CD4-positive, alpha-beta T cell treated with Interleukin-12 subunit alpha and Interleukin-12 subunit beta, for 1 hour (primary cell): ENCODE data around the gene NIN.

Experiments
- DNase-seq: peaks from one replicate; pipeline ENCODE4 v3.0.0-alpha.2; 2020

Gene NIN

DNA sequence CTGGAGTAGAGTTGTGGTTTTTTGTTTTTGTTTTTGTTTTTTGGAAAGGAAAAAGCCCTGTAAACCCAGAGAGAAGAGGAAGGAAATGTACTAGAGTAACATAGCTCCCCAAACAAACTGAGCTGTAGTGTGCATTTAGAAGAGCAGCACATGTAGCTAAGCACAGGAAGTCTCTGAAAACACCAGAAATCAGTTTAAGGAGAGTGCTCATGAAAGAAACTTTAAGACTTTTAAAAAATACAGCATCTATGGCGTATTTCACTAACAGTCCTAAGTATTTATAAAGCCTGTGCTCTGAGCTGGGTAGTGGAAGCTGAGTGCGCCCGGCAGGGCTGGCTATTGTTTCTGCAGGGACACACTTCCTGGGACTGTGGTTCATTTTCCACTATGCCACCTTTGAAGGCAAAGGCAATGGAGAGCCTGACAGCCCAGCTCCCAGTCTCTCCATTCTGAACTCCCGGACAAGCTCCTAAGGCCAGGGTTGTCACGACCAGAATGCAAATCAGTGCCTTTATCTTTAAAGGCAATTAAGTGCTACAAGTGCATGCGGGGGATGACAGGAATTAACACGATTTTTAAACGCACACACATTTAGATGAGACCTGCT is 45.4 kb downstream of the NIN start:
- no peak for DNase-seq

GRCh38 chr14:50784683-50785456 is 46.1 kb downstream of the NIN start:
- DNase-seq: no peak

- no peak for DNase-seq
These were observed 47.4 kb downstream of the NIN start for GRCh38 chr14:50783563-50783962.

DNA sequence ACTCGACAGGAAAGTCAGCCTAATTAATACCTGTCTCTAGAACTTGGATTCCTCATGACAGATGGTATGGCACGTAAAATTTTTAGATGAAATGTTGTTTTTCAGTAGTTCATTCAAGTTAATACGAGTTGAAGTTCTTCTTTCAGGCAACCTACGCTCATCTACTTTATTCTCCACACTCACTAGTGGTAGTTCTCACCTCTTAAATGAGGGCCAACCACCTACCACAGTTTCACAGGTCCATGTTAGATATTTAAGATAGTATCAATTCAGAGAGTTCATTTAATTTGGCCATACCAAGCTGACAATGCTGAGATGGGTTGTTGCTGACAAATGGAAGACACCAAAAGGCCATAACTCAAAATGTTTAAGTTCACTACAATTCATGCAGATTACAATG is 50.6 kb downstream of the NIN start:
- DNase-seq: no peak

DNA sequence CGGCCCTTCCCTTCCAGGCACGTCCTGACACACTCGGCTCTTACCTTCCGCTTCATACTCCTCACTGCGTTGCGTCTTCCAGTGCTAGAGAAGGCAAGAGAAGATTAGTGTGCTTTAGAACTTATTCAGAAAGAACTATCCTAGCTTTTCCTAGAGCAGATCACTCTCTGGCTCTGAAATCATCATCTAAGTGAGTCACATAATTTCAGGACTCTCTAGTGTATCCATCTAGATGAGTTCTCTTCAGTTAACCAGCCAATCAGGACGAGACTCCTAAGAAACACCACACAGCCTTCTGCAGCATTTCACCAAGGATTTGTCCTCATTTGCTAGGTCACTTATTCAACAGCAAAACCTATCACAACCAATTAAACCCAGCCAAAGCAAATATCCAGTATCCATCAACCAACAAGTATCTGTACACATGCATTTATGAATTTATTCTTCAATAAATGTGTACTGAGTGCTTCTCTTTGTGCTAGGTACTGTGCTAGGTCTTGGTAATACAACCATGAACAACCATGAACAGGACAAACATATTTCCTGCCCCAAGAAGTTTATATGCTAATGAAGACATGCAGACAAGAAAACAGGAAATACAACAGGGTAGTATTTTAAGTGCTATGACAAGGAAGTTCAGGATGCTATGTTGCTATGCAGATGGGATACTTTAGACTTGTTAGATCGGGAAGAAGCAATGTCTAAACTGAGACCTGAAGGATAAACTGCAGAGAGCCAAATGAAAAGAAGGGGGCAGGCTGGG is 52.1 kb downstream of the NIN start:
- DNase-seq: no peak

DNA sequence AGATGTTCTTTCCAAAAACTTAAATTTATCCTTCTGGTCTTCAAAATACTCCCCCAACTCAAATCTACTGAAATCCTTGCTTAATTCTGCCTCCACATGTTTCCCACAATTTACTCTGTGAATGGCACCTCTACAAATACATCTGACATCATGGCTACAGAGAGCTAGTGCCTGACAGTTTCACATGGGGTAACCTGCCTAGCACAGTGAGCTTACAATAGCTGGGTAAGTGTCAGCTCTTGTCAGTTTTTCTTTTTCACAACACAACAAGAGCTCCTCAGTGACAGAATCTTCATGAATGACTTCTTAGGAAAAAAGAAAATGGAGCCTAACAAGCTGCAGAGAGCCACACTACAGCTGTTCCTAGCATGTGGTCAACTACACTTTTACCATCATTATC is 54.4 kb downstream of the NIN start:
- no peak for DNase-seq

- DNase-seq: no peak
These were observed 55.6 kb downstream of the NIN start for GRCh38 chr14:50775357-50775756.

DNA sequence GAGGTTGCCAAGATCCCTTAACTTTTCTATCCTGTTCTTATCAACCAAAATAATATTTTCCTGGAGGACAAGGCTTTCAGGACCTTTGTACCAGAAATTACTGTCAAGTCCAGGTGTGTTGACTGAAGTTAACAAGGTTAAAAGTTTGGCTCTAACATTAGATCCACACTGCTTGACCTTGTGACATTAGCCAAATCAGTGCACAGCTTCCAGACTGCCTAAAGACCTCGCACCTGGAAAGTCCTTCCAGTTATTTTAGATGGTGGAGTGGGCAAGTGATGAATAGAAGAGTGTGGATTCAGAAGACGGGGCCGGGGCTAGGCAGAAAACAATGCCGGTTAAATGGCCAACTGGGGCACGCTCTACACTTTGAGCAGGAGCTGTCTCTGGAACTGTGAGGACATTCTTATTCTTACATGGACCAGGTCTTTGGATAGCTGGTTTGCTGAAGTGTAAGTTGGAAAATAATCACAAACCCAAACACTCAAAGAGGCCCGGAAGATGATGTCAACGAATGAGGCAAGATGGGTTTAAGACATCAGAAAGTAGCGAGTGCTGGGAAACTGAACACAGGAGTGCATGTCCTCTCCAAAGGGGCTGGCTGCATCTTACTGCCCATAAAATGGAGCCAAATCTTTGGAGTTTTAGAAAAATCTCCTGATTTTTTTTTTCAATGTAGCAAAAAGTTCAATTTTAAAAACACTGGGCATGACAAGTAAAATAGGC is 56.3 kb downstream of the NIN start:
- DNase-seq: no peak

DNA sequence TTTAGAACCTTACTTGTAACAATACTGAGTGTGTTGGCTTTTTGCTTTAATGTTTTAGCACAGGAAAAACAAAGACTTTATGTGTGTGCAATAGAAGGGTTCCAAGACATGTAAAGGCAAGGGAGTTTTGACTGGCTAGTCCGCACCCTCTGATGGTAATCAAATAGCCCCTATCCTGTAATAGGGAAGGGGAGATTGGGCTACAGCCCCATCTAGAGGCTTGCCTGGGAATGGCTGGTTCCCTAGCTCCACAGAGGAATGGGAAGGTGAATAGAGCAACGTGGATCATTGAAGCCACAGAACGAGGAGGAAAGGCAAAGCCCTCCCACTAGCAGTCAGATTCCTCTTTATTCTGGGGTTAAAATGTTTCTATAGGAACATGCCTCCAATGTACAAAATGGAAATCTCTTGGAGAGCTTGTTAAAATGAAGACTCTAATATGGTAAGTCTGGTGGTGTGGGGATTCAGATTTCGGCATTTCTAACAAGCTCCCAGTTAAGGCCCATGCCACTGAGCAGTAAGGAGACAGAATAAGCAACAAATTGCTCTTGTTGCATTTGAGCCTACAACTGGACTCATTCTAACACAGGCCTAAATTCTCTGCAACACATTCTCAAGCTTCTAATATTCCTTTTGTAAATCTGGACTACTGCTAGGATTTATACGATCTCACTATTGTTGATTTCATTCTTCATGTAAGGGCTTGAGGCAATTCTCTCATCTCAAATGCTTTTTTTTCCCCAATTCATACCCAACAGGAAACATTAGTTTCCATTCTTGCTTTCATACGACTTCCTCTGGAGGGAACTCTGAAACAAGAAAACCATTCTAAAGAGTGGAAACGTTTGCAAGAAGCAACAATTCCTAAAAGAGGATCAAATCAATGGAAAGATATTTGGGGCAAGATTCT is 57.1 kb downstream of the NIN start:
- DNase-seq: no peak

- DNase-seq: no peak
These were observed 58.5 kb downstream of the NIN start for GRCh38 chr14:50772412-50772811.

DNA sequence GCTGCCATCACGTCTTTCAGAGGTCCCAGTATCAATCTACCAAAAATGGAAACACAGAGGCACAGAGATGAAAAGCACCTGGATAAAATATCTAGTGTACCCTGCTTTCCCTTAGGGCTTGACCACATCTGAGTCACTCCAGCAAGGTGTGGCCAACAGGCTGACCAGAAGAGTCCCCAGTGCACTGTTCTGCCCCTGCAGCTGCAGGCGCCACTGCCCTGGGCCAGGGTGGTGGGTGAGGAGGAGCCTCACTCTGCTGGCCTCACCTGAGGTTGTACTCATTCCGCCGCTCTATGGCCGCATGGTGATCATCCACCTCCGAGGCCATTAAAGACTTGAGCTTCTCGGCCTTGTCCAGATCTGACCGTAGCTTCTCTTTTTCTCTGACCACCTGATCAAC is 60.4 kb downstream of the NIN start:
- DNase-seq: no peak

GRCh38 chr14:50769863-50770500 is 61.0 kb downstream of the NIN start:
- no peak for DNase-seq

DNA sequence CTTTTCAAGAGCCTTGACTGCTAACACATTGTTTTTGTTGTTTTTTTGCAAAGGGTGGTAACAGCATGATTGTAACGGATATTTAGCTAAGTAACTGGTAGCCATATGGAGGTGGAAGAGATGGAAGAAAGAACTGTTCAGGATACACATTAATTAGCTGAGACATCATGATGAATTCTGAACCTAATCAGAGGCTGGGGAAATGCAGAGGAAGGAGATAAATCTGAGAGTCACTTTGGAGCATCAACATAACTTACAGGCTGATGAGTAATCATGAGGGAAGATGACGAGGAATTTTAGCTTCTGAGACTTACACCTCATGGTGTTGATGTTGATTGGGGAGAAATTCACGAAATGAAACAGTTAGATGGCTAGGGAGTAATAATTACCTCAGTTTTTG is 62.3 kb downstream of the NIN start:
- no peak for DNase-seq

- DNase-seq: no peak
These were observed 64.5 kb downstream of the NIN start for GRCh38 chr14:50766338-50766886.

DNA sequence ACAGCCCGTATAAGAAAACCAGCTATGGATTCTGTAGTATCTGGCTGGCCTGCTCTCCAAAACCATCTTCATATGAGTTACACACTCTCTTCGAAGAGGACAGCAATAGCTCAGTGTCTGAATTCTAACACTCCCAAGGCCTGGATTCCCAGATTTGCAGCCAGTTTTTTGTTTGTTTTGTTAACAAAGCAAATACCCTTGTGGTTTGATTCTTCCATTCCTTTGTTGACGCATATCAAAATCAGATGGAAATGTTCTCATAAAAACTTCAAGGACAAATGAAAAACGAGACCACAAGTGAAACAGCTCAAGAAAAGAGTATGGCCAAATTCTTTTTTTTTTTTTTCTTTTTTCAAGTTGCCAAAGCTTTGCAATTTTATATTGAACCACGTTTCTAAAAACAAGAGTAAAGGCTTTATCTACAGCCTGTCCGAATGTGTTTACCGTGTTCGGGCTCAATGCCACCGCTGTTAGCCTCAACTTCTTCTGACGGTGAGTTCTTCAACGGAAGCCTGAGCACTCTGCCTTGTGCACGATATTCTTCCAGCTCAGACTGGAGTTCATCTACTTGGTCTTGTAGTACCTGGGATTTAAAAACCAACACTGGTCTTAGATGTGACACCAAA is 67.5 kb downstream of the NIN start:
- DNase-seq: no peak

DNA sequence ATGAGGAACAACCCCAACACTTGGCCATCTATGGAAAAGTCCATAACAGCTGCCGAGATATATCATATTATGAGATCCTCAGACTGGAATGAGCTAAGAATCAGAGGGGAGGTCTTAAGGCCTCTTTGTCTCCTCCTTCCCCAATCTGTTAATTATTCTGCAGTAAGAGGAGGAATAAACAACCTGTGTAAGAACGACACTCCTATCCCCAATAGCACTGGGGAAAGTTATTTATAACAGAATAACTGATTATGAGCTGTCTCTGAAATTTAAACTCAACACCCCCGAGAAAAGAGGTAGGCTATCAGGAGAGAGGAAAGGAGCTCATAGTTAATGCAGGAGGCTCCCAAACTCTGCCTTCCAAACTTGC is 68.0 kb downstream of the NIN start:
- no peak for DNase-seq

DNA sequence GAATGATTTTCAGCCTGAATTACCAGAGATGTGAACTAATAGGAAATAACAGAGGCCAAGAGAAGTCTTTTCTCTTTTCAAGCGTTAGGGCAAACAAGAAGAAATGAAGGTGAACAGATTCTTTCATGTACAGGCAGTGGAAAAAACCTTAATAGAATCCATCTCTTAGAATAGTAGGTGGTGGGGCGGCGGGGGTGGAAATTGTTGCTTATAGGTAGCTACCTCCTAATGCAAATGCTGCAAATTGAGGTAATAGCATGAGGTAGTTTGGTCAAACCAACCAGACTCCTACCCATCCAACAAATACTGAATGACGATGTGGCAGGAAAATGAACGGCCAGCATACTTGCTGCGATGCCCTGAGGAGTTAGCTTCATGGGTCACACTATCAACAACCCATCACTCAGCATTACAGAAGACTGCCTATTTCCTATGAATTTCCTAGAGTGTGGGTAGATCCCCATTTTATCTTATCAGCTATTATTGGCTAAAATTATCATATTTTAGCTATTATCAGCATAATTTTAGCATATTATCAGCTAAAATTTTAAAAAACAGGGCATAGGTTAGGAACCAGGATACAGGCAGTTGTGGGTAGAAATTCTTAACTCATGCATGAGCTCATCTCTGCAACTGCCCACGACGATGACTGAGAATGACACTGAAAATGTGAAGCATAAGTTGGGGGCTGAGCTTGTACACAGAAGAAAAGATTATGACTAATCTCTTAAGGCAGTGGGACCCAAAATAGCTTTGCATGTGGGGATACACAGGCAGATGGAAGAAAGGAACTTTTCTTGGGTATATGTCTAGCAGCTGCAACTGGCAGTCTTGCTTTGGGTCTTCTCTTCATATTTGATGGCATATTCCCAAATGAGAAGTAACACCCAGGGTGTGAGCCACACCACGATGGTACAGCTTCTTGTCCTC is 68.7 kb downstream of the NIN start:
- no peak for DNase-seq

DNA sequence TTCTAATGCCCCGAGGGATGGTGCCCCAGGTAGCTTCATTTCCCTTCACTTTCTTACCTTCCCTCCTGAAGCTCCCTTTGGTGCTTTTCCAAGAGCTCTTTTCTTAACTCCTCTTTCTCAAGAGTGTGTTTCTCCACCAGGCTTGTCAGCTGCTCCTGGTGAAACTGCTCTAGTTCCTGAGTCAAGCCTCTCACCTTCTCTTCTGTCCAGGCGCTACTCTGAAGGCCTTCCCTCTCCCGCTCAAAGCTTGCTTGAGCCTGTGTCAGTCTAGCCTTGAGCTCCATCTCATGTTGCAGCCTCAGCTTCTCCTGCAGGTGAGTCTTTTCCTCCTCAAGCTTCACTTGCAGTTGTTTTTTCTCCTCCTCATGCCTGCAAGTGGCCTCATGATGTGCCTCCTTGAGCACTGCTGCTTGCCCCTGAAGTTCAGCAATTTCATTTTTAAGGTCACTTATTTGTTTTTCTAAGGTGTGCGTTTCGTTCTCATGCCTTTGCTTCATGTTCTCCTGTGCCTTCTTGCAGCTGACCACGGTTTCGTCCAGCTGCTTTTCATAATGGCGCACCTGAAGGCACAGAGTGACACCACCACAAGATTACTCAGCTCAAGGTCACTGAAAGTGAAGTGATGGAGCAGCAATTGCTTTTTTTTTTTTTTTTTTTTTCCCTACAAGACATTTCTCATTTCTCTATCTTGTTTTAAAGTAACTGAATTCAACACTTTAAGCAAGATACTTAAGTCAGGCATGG is 71.0 kb downstream of the NIN start:
- DNase-seq: no peak

GRCh38 chr14:50758945-50759344 is 72.0 kb downstream of the NIN start:
- DNase-seq: no peak
